Myocyte (in vitro differentiated cells): ENCODE data around the gene CORO2A. TPM values are rescaled to one million over a fixed set of nuclear protein-coding genes. Genes with fewer than 3 reads are reported as not detected.
"Not testable (repeated sequence)": the region's sequence is repeated elsewhere in the genome, so short reads cannot be mapped to it uniquely, and the experiment has no call there.

Source experiments
- DNase-seq: peaks from one replicate; pipeline ENCODE4 v3.0.0-alpha.2; 2012; ENCODE audit warnings: low read depth
- total RNA-seq: library from RNA; depleted of rRNA; stranded (reverse); fragments of >200 nt; gene quantifications from 2 replicates; pipeline ENCODE4 v1.2.3, GENCODE V29; 2014

Gene CORO2A
- total RNA-seq, 1 donor from 2014 or later, result 0.16 TPM

DNA sequence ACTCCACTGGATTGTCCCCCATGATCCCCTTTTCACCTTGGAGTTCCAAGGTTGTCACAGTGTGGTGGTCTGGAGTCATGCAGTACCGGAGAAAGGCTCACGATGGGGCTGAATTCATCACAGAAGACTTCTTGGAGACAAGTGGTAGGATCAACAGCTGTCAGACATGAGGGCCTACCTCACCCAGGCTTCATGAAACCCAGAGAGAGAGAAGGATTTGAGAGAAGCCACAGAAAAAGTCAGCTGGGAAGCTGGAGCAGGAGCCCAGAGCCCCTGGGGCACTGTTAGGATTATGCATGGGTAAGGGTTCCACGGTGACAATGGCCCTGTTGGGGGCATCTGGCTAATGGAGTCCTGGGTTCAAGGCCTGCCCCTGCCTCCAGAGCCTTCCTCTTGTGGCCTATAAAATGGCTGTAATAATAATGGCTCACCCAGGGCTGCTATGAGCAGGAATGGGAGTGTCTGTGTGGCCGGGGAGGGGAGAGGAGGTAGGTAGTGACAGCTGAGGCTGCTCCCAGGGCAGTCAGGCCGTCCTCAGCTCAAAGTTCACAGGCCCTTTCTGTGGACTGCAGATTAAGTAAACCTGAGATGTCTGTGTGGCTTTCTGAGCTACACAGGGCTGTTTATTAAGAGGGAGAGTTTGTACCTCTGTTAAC, 74.3 kb downstream of the CORO2A start:
- DNase-seq, result peak; percentile 74

GRCh38 chr9:98117097-98117496, 75.3 kb downstream of the CORO2A start:
- not testable (repeated sequence) for DNase-seq

DNA sequence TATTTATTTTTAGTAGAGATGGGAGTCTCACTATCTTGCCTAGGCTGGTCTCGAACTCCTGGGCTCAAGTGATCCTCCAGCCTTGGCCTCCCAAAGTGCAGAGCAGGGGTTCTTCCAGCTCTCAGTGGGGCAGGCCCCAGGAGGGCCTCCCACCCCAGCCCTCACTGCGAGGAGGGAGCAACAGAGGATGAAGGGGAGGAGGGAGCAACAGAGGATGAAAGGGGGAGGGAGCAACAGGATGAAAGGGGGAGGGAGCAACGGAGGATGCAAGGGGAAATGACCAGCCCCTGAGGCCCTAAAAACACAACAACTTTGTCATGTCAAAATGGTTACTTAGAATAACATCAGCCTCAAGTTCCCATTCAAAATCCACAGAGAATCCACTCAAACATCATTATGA, 83.4 kb downstream of the CORO2A start:
- DNase-seq, result no peak

DNA sequence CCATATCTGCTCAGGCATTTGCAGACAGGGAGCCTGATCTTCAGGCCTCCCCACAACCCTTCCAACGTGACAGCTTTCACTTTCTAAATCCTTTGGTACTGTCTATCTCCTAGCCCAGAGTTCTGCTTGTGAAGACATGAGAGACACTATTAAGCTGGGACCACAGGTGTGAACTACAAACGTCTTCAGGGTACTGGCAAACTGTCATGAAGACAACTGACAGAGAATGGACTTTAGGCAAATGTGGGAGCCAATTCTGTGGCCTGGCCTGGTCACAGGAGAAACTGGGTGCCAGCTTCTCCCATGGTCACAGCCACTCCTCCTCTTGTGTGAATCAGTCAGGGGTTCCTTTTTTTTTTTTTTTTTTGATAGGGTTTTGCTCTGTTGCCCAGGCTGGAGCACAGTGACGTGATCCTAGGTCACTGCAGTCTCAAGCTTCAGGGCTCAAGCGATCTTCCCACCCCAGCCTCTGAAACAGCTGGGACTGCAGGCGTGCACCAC, 83.9 kb downstream of the CORO2A start:
- no peak for DNase-seq

GRCh38 chr9:98107926-98108325, 84.5 kb downstream of the CORO2A start:
- no peak for DNase-seq

GRCh38 chr9:98105006-98105405, 87.4 kb downstream of the CORO2A start:
- no peak for DNase-seq

- DNase-seq, result no peak
These were observed 88.0 kb downstream of the CORO2A start for GRCh38 chr9:98104445-98104881.

DNA sequence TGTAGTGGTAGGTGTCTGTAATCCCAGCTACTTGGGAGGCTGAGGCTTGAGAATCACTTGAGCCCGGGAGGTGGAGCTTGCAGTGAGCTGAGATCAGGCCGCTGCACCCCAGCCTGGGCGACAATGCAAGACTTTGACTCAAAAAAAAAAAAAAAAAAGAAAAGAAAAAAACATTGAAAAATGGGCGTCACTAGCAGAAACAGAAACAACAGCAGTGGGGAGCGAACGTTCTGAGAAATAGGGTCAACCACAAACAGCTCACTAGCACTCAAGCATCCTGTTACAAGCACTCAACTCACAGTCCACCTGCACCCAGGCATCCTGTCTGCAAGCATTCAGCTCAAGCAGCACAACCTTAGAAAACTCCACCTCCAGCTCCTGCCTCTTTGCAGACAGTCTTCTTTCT, 90.6 kb downstream of the CORO2A start:
- DNase-seq, result no peak

DNA sequence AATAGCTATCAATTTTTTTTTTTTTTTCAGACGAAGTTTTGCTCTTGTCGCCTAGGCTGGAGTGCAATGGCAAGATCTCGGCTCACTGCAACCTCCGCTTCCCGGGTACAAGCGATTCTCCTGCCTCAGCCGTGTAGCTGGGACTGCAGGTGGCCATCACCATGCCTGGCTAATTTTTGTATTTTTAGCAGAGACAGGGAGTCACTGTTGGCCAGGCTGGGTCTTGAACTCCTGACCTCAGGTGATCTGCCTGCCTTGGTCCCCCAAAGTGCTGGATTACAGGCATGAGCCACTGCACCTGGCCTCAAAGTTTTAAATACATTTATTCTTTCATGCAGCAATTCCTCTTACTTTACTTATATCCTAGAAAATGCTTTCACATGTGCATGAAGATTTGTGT, 91.0 kb downstream of the CORO2A start:
- DNase-seq, result no peak

- no peak for DNase-seq
These were observed 92.0 kb downstream of the CORO2A start for GRCh38 chr9:98100456-98100855.

DNA sequence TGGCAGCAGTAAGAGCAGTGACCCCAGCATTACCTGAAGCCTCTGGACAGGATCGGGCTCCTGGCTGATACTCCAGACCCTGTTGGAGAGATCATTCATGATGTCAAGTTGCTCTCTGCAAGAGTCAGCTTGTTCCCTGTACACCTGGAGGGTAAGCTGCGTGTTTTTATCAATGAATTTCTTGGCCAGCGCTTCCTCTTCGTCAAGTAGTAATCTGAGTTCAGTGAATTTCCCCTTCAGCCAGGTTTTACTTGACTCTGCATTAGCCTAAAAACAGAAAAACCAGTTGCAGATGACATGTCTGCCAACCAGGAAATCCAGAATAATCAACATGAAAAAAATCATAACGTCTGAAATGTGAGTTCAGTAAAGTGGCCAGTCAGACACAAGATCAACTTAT, 92.5 kb downstream of the CORO2A start:
- DNase-seq, result no peak

DNA sequence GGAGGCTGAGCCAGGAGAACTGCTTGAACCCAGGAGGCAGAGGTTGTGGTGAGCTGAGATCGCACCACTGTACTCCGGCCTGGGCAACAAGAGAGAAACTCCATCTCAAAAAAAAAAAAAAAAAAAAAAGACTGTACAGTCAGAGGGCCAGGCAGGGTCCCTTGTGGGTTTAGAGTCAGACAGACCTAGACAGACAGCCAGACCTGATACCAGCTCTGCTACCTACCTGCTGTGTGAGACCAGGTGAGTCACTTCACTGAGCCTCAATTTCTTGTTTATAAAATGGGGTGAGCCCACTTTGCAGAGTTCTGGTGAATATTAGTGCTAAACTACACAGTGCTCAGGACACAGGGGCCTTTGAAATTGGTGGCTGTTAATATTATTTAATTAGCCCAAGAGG, 93.1 kb downstream of the CORO2A start:
- DNase-seq, result no peak

DNA sequence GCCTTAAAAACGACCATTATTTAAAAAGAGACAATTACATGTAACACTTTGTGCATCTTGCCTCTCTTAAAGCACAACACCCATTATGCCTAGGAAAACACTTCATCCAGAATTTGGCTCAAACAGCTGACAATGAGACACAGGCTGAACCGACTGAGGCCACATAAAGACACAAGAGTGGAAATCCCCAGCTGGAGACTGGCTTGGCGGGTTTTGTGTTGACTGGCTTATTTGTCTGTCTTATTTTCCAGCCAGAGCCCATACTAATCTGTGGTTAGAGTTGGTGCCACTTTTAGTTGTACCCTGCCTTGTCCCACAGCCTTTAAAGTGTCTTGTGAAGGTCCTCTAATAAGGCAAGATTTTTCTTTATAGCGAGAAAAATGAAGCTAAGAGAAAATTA, 94.6 kb downstream of the CORO2A start:
- DNase-seq, result peak; percentile 43

DNA sequence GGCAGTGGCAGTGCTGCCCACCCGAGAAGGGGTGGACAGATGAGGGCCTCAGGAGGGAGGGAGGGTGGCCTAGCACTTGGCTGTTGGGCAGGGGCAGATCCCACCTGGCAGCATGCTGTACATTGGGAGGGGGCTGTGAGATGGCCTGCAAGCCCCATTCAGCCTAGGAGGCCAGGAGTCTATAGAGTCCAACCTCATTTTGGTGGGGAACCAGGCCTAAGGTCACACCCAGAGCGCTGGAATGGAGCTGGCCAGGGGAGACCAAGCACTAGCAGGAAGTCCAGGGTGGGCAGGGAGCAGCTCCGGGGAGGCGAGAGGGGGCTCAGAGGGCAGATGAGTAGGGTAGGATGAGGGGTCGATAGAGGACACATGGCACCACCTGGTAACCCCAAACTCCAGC, 96.3 kb downstream of the CORO2A start:
- DNase-seq, result no peak

GRCh38 chr9:98095401-98095800, 97.0 kb downstream of the CORO2A start:
- no peak for DNase-seq

GRCh38 chr9:98094851-98095250, 97.6 kb downstream of the CORO2A start:
- no peak for DNase-seq

- no peak for DNase-seq
These were observed 98.1 kb downstream of the CORO2A start for GRCh38 chr9:98094316-98094715.

DNA sequence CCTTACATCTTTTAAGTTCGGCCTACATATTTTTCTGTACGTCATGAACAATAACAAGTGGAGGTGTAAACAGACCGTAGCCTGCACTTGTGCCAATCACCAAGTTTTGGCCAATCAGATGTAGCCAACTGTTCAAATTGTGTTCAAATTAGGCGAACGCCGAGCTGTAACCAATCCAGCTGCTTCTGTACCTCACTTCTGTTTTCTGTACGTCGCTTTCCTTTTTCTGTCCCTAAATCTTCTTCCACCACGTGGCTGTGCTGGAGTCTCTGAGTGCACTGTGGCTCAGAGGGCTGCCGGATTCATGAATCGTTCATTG, 99.9 kb downstream of the CORO2A start:
- DNase-seq, result no peak

- no peak for DNase-seq
These were observed 100.5 kb downstream of the CORO2A start for GRCh38 chr9:98091735-98092612.

- DNase-seq, result not testable (repeated sequence)
These were observed 101.8 kb downstream of the CORO2A start for GRCh38 chr9:98090674-98091073.

DNA sequence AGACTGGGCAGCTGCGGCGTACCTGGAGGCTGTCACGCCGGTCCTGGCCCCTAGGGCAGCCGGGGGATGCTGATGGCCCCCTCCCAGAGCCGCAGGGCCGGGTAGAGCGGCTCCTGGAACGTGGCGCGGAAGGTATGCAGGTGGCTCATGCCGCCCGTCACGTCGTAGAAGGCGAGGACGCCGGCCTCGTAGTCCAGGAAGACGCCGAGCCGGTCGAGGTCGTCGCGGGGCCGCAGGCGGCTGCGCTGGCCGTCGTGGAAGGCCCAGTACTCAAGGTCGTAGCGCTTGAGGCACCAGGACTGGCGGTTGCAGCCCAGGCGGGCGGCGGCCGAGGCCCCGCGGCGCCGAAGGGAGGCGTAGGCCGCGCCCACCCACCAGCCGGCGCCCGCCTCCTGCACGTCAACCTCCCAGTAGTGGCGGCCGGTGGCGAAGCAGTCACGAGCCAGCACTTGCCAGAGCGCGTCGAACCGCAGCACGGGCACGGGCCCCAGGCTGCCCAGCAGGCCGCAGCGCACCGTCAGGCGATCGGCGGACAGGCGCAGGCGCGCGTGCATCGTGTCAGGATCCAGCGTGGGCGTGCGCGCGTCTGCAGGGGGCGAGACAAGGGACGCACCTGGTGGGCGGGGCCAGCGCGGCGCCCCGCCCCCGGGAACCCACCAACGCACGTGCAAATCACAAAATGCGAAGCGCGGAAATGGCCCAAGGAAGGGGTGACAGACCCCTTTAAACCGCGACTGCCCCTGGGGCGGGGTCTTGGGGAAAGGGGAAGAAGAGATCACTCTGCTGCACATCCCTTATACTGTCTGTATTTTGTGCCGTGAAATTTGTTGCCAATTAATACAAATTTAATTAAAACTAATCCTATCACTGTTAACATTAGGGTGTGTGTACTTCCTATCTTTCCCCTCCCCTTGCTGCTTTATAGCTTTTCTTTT, 104.8 kb downstream of the CORO2A start:
- DNase-seq, result no peak

DNA sequence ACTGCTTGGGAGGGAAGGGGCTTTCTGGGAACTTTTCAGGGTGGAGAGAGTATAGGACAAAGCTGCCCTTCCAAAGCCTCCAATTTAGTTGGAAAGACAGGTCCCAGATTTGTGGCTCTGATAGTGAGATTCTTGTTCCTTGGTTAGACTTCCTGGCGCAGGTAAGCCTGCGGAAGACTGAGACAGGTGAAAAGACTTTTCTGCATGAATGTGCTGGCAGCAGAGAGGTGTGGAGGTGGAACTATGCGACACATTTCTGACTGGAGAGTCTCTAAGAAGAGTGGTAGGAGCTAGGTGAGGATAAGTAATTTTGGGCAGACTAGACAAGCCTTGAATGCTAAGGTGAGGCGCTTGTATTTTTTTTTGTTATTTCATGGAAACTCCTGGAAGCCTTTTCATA, 106.0 kb downstream of the CORO2A start:
- no peak for DNase-seq
